Peyer's patch (tissue), 4 donors: ENCODE measurements around the gene PPP1CA. TPM values are rescaled to one million over a fixed set of nuclear protein-coding genes. Genes with fewer than 3 reads are reported as not detected.
A peak's percentile ranks its signal among the peaks of the same experiment; 100 is the strongest.

ENCODE experiments used
- DNase-seq, 3 donors: peaks; one replicate each; pipeline ENCODE4 v3.0.0-alpha.2; 2017 to 2019
- H3K27ac ChIP-seq, 4 donors: fragments of 200-600 bp; sonication (generic); one replicate each; pipeline ENCODE4 v1.5.1; 2016 to 2019
- H3K27me3 ChIP-seq, 2 donors: fragments of 200-600 bp; sonication (generic); one replicate each; pipeline ENCODE4 v1.5.1; 2019
- H3K36me3 ChIP-seq, 3 donors: fragments of 200-600 bp; sonication (generic); one replicate each; pipeline ENCODE4 v1.5.1; 2016 to 2019
- H3K4me1 ChIP-seq, 4 donors: fragments of 200-600 bp; sonication (generic); one replicate each; pipeline ENCODE4 v1.5.1; 2016 to 2019
- H3K4me3 ChIP-seq, 4 donors: fragments of 200-600 bp; sonication (generic); 1 replicate in 3 of 4; 2 replicates in 1 of 4; pipeline ENCODE4 v1.5.1; 2016 to 2019; ENCODE audit warnings: mild to moderate bottlenecking in 1 of 4
- H3K9me3 ChIP-seq, 4 donors: fragments of 200-600 bp; sonication (generic); one replicate each; pipeline ENCODE4 v1.5.1; 2016 to 2019; ENCODE audit warnings: mild to moderate bottlenecking in 1 of 4
- POLR2A ChIP-seq, 2 donors: fragments of 450-650 bp; IDR thresholded peaks; one replicate each; pipeline ENCODE4 v1.5.1; 2017; ENCODE audit warnings: antibody characterized with exemption in 2 of 2, mild to moderate bottlenecking in 2 of 2, moderate library complexity in 2 of 2
- total RNA-seq, 4 donors: library from RNA; depleted of rRNA; stranded (reverse); fragments of >200 nt; gene quantifications; one replicate each; pipeline ENCODE4 v1.1.0, GENCODE V29; 2016
- TF ChIP-seq, protein P1 (sequence below), 6 experiments: fragments of 450-650 bp in 4 of 6; fragments of 200-600 bp in 2 of 6; sonication (generic) in 1 of 6; IDR thresholded peaks; one replicate each; pipeline ENCODE4 v1.5.1; 2017 to 2019; ENCODE audit warnings: antibody characterized with exemption in 6 of 6, mild to moderate bottlenecking in 3 of 6, moderate library complexity in 1 of 6

PPP1CA gene
- total RNA-seq, 4 donors from 2014 or later = 156 to 213 (median 177) TPM

DNA sequence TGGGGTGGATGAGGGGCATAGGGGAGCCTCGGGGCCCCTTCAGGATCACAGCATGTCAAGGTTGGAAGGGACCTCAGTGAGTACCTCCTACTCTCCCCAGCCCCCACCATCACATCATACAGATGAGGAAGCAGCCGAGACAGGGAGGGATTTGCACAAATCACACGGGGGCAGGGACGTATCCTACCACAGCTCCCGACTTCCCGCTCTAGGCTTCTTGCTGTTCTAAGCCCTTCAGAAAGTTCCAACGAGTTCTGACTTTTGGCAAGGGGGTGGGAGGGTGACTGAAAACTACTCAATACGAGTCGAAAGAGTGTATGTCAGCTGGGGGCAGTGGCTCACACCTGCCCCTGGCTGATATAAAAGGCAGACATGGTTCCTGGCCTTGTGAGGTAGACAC lies 14.6 kb downstream of the PPP1CA start:
- Histone ChIP-seq H3K9me3 (no peaks in the 10 kb centered on the region), H3K4me1 (peaks cover 0 to 20% (median 3%) of the 10 kb centered on the region in 4 donors), H3K27me3 (no peaks in the 10 kb centered on the region), H3K36me3 (no peaks in the 10 kb centered on the region), H3K27ac (no peak overlapping the region), H3K4me3 (no peak overlapping the region)
- TF ChIP-seq POLR2A (IDR thresholded peaks at IDR 0.05) = no peak
- peak in 1 of 3 donors; percentile 44 for DNase-seq

DNA sequence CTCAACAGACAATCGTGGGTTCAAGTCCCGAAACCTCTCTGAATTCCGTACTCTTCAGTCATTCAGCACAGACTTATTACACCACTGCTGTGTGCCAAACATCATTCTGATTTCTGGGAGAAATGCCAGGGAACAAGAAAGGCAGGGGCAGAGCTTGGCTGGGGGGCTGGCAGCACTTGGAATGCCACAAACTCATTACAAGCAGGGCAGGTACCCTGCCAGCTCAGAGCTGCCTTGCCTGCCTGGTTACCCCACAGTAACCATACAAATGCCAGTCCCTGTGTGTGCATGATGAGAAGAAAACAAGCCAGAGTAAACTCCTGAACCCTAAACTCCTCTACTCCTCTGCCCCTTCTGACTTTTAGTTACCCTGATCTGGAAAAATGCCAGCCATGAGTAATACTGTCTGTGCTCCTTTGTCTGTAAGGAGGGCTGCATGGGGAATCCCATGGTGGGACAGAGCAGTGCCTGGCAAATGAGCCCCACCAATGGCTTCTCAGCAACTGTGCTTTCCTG lies 16.7 kb downstream of the PPP1CA start:
- no peaks in the 10 kb centered on the region for H3K36me3 ChIP-seq
- H3K9me3 ChIP-seq = no peaks in the 10 kb centered on the region
- no peak overlapping the region for H3K27ac ChIP-seq
- no peak for DNase-seq
- H3K4me3 ChIP-seq = no peak overlapping the region
- H3K4me1 ChIP-seq = peaks cover 0 to 10% (median 6%) of the 10 kb centered on the region in 4 donors
- H3K27me3 ChIP-seq = no peaks in the 10 kb centered on the region
- TF ChIP-seq, protein P1, sequence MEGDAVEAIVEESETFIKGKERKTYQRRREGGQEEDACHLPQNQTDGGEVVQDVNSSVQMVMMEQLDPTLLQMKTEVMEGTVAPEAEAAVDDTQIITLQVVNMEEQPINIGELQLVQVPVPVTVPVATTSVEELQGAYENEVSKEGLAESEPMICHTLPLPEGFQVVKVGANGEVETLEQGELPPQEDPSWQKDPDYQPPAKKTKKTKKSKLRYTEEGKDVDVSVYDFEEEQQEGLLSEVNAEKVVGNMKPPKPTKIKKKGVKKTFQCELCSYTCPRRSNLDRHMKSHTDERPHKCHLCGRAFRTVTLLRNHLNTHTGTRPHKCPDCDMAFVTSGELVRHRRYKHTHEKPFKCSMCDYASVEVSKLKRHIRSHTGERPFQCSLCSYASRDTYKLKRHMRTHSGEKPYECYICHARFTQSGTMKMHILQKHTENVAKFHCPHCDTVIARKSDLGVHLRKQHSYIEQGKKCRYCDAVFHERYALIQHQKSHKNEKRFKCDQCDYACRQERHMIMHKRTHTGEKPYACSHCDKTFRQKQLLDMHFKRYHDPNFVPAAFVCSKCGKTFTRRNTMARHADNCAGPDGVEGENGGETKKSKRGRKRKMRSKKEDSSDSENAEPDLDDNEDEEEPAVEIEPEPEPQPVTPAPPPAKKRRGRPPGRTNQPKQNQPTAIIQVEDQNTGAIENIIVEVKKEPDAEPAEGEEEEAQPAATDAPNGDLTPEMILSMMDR (IDR thresholded peaks at IDR 0.05) = no peak
- TF ChIP-seq POLR2A (IDR thresholded peaks at IDR 0.05) = no peak

DNA sequence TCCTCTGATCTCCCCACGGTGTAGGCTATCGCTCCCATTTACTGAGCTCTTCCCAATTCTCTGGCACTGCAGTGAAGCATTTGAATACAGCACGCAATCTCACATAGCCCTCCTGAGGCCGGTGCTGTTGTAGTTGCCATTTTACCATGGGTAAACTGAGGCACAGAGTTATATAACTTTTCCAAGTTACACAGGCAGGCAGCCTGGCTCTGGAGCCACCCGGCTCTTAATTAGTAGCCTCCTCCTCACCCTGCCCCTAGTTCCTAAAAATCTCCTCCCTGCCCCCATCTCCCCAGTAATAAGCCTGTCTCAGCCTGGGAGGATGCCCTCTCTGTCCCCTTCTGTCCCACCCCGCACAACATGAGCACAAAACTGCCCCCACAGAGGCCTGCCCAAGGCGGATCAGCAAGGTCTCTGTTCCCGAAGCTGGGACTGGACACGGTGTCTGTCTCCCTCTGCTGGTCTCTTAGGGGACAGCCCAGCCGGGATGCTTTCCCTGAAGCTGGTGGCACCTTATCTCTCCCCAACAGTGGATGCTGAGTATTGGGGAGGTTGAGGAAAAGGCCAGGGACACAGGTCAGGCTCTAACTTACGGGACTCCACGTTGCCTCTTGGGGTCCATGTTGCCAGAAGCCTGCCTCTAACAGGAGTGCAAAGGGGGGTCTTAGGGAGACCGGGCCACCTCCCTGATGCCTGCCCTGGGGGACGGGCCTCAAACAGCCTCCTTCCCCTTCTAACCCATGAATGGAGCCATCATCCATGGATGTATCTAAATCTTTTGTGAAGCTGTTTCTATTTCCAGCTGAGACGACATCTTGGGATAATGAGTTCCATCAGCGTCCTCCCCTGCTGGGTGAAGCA lies 19.2 kb downstream of the PPP1CA start:
- Histone ChIP-seq H3K27me3 (no peaks in the 10 kb centered on the region), H3K36me3 (no peaks in the 10 kb centered on the region), H3K4me3 (no peak overlapping the region), H3K4me1 (peaks cover 0 to 10% (median 7%) of the 10 kb centered on the region in 4 donors), H3K9me3 (no peaks in the 10 kb centered on the region), H3K27ac (peak overlapping the region in 1 of 4 donors; percentile 7)
- TF ChIP-seq POLR2A (IDR thresholded peaks at IDR 0.05) = peak in 1 of 2 donors; percentile 12
- TF ChIP-seq, protein P1 (IDR thresholded peaks at IDR 0.05) = peak; percentile 95 to 98 (median 98)
- DNase-seq = peak; percentile 82 to 94 (median 89)

DNA sequence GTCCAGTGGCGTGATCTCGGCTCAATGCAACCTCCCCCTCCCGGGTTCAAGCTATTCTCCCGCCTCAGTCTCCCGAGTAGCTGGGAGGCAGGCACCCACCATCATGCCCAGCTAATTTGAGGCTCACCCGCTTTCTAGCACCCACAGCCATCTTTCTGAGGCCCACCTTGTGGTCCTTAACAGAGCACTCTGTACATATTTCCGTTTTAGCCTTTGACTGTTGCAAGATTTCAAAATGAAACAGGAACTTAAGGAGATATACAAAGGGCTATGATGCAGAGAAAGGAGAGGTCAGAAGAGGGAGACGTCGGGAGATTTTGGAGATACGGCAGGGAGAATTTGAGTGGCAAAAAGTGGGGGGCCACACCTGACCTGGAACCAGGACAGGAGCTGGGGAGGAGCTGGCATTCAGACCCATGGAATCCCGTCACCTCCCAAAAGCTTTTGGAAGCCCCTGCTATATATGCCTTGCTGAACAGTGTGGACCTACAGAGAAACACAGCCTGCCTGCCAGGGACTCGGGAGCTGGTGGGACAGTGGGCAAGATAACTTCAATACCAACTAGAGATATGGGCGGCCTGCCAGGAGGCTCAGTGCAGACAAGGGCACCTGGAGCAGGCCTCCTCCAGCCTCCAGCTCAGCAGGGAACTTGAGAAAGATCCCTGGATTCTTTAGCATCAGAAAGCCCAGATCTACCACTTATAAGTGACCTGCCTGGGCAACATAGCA lies 20.2 kb downstream of the PPP1CA start:
- no peaks in the 10 kb centered on the region for H3K9me3 ChIP-seq
- H3K36me3 ChIP-seq = no peaks in the 10 kb centered on the region
- H3K4me3 ChIP-seq = no peak overlapping the region
- TF ChIP-seq, protein P1 (IDR thresholded peaks at IDR 0.05) = no peak
- TF ChIP-seq POLR2A (IDR thresholded peaks at IDR 0.05) = no peak
- no peaks in the 10 kb centered on the region for H3K27me3 ChIP-seq
- DNase-seq = no peak
- peaks cover 0 to 10% (median 7%) of the 10 kb centered on the region in 4 donors for H3K4me1 ChIP-seq
- H3K27ac ChIP-seq = peak overlapping the region in 2 of 4 donors; percentile 57 to 75

DNA sequence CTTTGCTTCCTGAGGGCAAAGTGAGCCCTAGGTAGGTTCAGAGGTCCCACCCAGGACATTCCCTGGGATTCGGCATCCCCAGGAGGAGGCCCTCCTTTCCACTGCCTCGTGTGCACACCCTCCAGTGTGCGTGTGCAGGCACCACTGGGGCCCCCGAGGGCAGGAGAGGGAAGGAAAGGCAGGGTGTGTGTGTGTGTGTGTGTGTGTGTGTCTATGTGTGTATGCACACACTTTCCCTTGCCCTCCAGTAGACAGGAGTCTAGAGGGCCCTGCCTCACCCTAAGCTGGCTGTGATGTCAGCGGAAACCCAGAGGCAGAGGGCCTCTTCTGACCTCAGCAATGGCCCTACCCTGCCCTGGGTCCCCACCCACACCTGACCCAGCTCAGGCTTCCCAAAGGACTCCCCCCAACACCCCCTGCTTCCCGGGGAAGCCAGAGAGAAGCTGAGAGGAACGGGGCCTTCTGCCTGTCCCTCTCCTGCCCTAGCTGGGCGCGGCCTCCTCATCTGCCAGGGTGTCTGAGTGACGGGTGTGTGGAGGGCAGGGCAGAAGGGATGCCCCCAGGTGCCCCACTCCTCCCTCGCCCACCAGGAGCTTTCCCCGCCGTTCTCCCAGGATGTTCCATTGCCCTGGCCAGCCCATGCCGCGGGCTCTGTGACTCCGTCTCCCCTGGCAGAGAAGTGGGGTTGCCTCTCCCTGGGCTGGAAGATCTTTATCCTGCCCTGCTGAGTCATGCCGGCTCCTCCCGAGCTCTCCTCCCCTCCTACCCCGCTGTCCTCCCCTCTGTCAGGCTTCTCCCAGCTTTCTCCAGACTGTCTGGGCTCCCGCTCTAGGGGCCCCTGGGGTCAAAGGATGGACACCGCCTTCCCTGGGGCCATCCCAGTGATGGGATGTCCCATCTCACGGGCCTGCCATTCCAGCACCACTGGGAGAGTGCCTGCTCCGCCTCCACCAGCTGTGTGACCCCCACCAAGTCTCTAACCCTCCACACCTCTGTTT lies 22.3 kb downstream of the PPP1CA start:
- Histone ChIP-seq H3K4me3 (no peak overlapping the region), H3K27ac (no peak overlapping the region), H3K27me3 (no peaks in the 10 kb centered on the region), H3K9me3 (no peaks in the 10 kb centered on the region), H3K4me1 (peaks cover 3 to 22% (median 11%) of the 10 kb centered on the region in 4 donors), H3K36me3 (no peaks in the 10 kb centered on the region)
- TF ChIP-seq, protein P1 (IDR thresholded peaks at IDR 0.05) = no peak
- no peak for TF ChIP-seq POLR2A (IDR thresholded peaks at IDR 0.05)
- peak in 1 of 3 donors; percentile 64 for DNase-seq
